ENCODE results near the gene PLAU. TPM values are rescaled to one million over a fixed set of nuclear protein-coding genes. Genes with fewer than 3 reads are reported as not detected.

The PLAU gene
- total RNA-seq, 2 experiments from 2014 or later, result 0.16 TPM; not detected in 1

GRCh38 chr10:73937333-73938043, 26.6 kb downstream of the PLAU start:
- ChIA-PET POLR2A (interaction anchor here (0.6 to 0.9 kb wide), 2 partner anchors 51 to 211 kb away, joined by 4 to 5 read pairs; no protein-coding TSS in a partner anchor), CTCF (interaction anchor here (0.7 to 21.4 kb wide), 6 partner anchors 8 to 89 kb away, joined by 3 to 375 read pairs (median 3); no protein-coding TSS in a partner anchor)
- ATAC-seq, result no peak
- no peak overlapping the region for H3K4me3 Mint-ChIP-seq
- H3K27ac Mint-ChIP-seq, result no peak overlapping the region
- no peaks in the 10 kb centered on the region for H3K27me3 Mint-ChIP-seq
- DNase-seq, result no peak
- H3K36me3 Mint-ChIP-seq (ENCODE audit: low read depth), result no peaks in the 10 kb centered on the region
- H3K4me1 Mint-ChIP-seq, result peaks cover 10% of the 10 kb centered on the region
- no peaks in the 10 kb centered on the region for H3K9me3 Mint-ChIP-seq (ENCODE audit: low read depth)
- intact Hi-C loops (cut with DNase I, micrococcal nuclease), result no loop called here

DNA sequence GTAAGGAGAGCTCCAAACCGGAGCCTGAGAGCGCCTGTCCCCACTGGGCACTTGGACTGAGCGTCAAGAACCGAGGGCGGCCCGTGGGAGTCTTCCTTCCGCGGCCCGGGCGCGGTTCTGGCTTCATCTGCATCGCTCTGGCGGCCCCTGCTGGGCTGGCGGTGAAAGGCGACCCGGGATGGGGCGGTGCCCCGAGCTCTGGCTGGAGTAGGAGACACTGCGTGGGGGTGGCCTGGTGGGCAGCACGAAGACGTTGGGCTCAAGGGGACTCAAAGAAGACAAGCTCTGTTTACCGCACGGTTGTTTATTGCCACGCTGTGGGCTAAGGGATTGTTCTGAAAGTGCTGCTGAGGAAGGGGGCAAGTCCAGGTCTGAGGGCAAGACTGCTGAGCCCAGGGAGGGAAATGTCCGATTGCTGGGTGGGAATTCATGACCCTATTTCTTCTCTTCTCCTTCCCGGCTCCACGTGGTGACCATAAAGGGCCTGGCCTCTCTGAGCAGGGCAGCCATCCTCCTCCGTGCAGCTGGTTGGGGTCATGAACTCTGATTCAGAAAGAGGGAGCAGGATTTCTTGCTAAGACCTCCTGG, 29.8 kb downstream of the PLAU start:
- intact Hi-C loops (cut with DNase I, micrococcal nuclease), result loop anchor here (1.0 to 2.0 kb wide), 5 partner anchors 32 to 92 kb away; no protein-coding TSS in a partner anchor
- ATAC-seq (peak; percentile 100), DNase-seq (peak; percentile 91)
- no peaks in the 10 kb centered on the region for H3K9me3 Mint-ChIP-seq (ENCODE audit: low read depth)
- no peaks in the 10 kb centered on the region for H3K36me3 Mint-ChIP-seq (ENCODE audit: low read depth)
- peaks cover 4% of the 10 kb centered on the region for H3K4me1 Mint-ChIP-seq
- no peaks in the 10 kb centered on the region for H3K27me3 Mint-ChIP-seq
- H3K27ac Mint-ChIP-seq, result no peak overlapping the region
- no peak overlapping the region for H3K4me3 Mint-ChIP-seq
- ChIA-PET CTCF (interaction anchor here (0.6 to 21.4 kb wide), 50 partner anchors 9 to 183 kb away, joined by 3 to 375 read pairs (median 5); partner anchors contain the start of genes CAMK2G and PLAU), POLR2A (interaction anchor here (1.0 to 2.0 kb wide), 2 partner anchors 55 to 61 kb away, joined by 4 to 5 read pairs; no protein-coding TSS in a partner anchor)

DNA sequence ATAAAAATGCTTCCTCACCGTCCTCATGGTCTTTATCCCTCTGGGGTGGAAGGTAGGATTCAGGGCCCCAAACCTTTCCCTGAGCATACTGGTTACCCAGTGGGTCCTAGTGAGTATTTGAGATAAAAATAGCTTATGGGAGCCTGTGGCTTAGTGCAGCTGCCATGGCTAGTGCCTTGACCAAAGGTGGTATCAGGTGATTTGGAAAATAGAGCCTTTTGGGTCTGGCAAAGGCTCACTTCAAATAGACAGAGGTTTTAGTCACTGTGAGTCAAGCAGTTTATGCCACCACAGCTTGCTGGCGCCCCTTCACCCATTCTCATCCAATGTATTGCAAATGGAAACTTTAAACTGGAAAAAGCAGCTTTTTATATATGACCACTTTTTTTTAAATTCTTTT, 30.4 kb downstream of the PLAU start:
- Mint-ChIP-seq H3K27me3 (no peaks in the 10 kb centered on the region), H3K4me1 (peaks cover 4% of the 10 kb centered on the region), H3K4me3 (no peak overlapping the region), H3K36me3 (ENCODE audit: low read depth) (no peaks in the 10 kb centered on the region), H3K27ac (no peak overlapping the region), H3K9me3 (ENCODE audit: low read depth) (no peaks in the 10 kb centered on the region)
- ChIA-PET POLR2A (interaction anchor here (1.0 to 2.0 kb wide), 2 partner anchors 55 to 61 kb away, joined by 4 to 5 read pairs; no protein-coding TSS in a partner anchor), CTCF (interaction anchor here (0.6 to 21.4 kb wide), 46 partner anchors 9 to 183 kb away, joined by 3 to 375 read pairs (median 5); partner anchors contain the start of genes CAMK2G and PLAU)
- DNase-seq, result no peak
- intact Hi-C loops (cut with DNase I, micrococcal nuclease), result loop anchor here (1.0 to 2.0 kb wide), 3 partner anchors 55 to 92 kb away; no protein-coding TSS in a partner anchor
- ATAC-seq, result no peak

DNA sequence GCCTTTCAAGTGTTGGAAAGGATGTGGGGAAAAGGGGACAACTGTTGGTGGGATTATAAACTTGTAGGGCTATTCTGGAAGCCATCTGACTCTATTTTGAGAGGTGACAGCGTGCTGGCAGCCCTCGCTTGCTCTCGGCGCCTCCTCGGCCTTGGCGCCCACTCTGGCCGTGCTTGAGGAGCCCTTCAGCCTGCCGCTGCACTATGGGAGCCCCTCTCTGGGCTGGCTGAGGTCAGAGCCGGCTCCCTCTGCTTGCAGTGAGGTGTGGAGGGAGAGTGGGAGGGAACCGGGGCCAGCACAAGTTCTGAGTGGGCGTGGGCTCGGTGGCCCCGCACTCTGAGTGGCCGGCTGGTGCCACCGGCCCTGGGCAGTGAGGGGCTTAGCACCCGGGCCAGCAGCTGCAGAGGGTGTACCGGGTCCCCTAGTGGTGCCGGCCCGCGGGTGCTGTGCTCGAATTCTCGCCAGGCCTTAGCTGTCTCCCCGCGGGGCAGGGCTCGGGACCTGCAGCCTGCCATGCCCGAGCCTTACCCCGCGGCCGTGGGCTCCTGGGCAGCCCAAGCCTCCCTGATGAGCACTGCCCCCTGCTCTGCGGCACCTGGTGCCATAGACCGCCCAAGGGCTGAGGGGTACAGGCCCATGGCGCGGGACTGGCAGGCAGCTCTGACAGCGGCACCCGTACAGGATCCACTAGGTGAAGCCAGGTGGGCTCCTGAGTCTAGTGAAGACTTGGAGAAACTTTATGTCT, 33.6 kb downstream of the PLAU start:
- intact Hi-C loops (cut with DNase I, micrococcal nuclease), result no loop called here
- Mint-ChIP-seq H3K36me3 (ENCODE audit: low read depth) (no peaks in the 10 kb centered on the region), H3K4me1 (peaks cover 4% of the 10 kb centered on the region), H3K27me3 (no peaks in the 10 kb centered on the region), H3K27ac (no peak overlapping the region), H3K4me3 (no peak overlapping the region), H3K9me3 (ENCODE audit: low read depth) (no peaks in the 10 kb centered on the region)
- ATAC-seq (no peak), DNase-seq (no peak)
- ChIA-PET CTCF (interaction anchor here (1.0 to 21.4 kb wide), 6 partner anchors 9 to 137 kb away, joined by 3 to 375 read pairs (median 4); no protein-coding TSS in a partner anchor), POLR2A (interaction anchor here (0.6 kb wide), 1 partner anchor 1264 kb away, joined by 4 read pairs; no protein-coding TSS in a partner anchor)

DNA sequence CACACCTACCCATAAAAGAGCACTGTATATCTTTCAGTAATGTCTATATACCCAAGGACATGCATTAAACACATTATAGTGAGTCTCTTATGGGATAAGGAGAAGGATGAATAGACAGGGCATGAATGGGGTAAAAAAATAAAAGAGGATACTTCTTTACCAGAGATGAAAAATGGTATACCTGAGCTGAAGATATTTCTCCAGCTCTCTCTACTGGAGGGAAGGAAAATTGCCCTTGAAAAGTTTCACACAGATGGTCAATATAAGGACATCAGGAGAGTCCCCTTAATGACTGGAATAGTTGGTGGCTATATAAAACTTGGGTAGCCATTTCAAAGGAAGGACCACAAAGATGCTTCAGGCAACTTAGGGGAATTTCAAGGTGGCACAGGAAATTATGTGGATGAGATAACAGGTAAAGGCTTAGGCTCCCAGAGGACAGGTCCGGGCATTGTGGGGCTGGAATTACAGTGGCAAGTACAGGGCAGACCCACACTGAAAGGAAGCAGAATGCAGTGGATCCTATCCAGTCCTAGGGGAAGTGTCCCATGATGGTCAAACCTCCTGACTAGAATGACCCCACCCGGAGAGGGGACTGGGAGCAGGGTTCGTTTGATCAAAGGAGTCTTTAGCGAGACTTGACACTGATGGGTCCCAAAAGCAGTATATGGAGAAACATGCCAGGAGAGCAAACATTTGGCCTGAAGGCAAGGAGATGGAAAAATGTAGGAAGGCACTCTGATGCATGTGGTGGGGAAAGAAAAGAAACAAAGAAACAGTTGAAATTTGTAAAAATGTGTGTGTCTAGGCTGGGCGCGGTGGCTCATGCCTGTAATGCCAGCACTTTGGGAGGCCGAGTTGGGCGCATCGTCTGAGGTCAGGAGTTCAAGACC, 35.6 kb downstream of the PLAU start:
- ATAC-seq (no peak), DNase-seq (no peak)
- H3K4me3 Mint-ChIP-seq, result no peak overlapping the region
- H3K36me3 Mint-ChIP-seq (ENCODE audit: low read depth), result no peaks in the 10 kb centered on the region
- ChIA-PET POLR2A (no interaction called here), CTCF (interaction anchor here (0.6 to 21.4 kb wide), 7 partner anchors 10 to 135 kb away, joined by 3 to 375 read pairs (median 3); no protein-coding TSS in a partner anchor)
- H3K27me3 Mint-ChIP-seq, result no peaks in the 10 kb centered on the region
- no peaks in the 10 kb centered on the region for H3K9me3 Mint-ChIP-seq (ENCODE audit: low read depth)
- no peaks in the 10 kb centered on the region for H3K4me1 Mint-ChIP-seq
- no peak overlapping the region for H3K27ac Mint-ChIP-seq
- intact Hi-C loops (cut with DNase I, micrococcal nuclease), result no loop called here

DNA sequence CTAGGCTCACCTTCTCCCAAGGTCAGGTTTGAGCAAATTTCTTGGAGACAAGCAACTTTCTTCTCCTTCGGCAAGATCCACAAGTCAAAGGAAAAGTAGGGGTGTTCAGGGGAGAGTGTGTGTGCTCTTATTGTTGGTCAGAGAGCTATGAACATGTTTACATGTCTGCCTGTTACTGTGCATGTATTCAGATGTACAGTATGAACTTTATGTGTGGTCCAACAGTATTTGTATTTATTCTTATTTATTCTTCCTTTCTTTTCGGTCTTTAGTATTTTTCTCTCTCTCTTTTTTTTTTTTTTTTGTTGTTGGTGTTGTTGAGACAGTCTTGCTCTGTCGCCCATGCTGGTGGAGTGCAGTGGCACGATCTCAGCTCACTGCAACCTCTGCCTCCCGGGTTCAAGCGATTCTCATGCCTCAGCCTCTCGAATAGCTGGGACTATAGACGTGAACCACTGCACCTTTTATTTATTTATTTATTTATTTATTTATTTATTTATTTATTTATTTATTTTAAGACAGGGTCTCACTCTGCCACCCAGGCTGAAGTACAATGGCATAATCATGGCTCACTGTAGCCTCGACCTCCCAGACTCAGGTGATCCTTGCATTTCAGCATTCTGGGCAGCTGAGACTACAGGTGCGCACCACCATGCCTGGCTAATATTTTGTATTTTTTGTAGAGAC, 38.2 kb downstream of the PLAU start:
- intact Hi-C loops (cut with DNase I, micrococcal nuclease), result no loop called here
- POLR2A ChIA-PET, result no interaction called here
- no peak for ATAC-seq
- H3K27me3 Mint-ChIP-seq, result no peaks in the 10 kb centered on the region
- no peak overlapping the region for H3K4me3 Mint-ChIP-seq
- peaks cover 7% of the 10 kb centered on the region for H3K4me1 Mint-ChIP-seq
- no peak for DNase-seq
- H3K9me3 Mint-ChIP-seq (ENCODE audit: low read depth), result no peaks in the 10 kb centered on the region
- no peaks in the 10 kb centered on the region for H3K36me3 Mint-ChIP-seq (ENCODE audit: low read depth)
- CTCF ChIA-PET, result no interaction called here
- no peak overlapping the region for H3K27ac Mint-ChIP-seq

GRCh38 chr10:73950155-73950948, 39.4 kb downstream of the PLAU start:
- Mint-ChIP-seq H3K27me3 (no peaks in the 10 kb centered on the region), H3K36me3 (ENCODE audit: low read depth) (no peaks in the 10 kb centered on the region), H3K4me3 (no peak overlapping the region), H3K27ac (no peak overlapping the region), H3K9me3 (ENCODE audit: low read depth) (no peaks in the 10 kb centered on the region), H3K4me1 (peaks cover 13% of the 10 kb centered on the region)
- intact Hi-C loops (cut with DNase I, micrococcal nuclease), result no loop called here
- DNase-seq (no peak), ATAC-seq (no peak)
- ChIA-PET CTCF (no interaction called here), POLR2A (no interaction called here)

DNA sequence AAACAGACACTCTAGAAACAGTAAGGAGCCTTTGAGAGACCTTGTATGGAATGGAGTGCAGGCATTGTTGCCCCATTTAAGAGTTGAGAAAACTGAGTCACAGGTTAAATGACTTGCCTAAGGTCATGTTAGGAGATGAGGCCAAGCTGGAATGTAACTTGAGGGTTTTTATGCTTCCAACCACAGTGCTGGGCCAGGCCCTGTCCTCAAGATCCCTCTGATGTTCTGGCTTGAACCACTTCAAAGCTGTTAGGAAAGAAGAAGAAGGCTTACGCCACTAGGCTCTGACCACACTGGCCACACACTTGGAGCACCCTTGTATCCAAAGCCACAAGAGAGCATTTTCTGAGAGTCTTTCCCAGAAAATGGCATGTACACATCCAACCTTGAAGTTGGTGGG, 42.7 kb downstream of the PLAU start:
- intact Hi-C loops (cut with DNase I, micrococcal nuclease), result no loop called here
- H3K4me3 Mint-ChIP-seq, result no peak overlapping the region
- H3K27ac Mint-ChIP-seq, result no peak overlapping the region
- DNase-seq (no peak), ATAC-seq (peak; percentile 37)
- POLR2A ChIA-PET, result interaction anchor here (0.6 kb wide), 2 partner anchors 156 to 799 kb away, joined by 4 read pairs; no protein-coding TSS in a partner anchor
- H3K9me3 Mint-ChIP-seq (ENCODE audit: low read depth), result no peaks in the 10 kb centered on the region
- H3K27me3 Mint-ChIP-seq, result no peaks in the 10 kb centered on the region
- CTCF ChIA-PET, result interaction anchor here (0.7 to 3.7 kb wide), 8 partner anchors 8 to 127 kb away, joined by 3 to 15 read pairs (median 4); no protein-coding TSS in a partner anchor
- no peaks in the 10 kb centered on the region for H3K36me3 Mint-ChIP-seq (ENCODE audit: low read depth)
- H3K4me1 Mint-ChIP-seq, result peaks cover 40% of the 10 kb centered on the region

DNA sequence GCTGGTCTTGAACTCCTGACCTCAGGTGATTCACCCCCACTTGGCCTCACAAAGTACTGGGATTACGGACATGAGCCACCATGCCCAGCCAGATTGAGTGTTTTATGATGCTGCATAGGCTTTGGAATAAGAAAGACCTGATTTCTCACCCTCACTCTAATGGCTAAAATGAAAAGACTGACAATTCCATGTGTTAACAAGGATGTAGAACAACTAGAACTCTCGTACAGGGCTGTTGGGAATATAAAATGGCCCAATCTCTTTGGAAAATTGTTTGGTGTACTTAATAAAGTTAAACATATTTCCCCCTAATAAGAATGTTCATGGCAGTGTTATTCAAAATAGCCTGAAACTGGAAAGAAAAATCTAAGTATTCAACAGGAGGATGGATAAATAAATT, 43.8 kb downstream of the PLAU start:
- no peaks in the 10 kb centered on the region for H3K36me3 Mint-ChIP-seq (ENCODE audit: low read depth)
- H3K9me3 Mint-ChIP-seq (ENCODE audit: low read depth), result no peaks in the 10 kb centered on the region
- DNase-seq (no peak), ATAC-seq (no peak)
- no peak overlapping the region for H3K27ac Mint-ChIP-seq
- H3K4me1 Mint-ChIP-seq, result peaks cover 49% of the 10 kb centered on the region
- no peaks in the 10 kb centered on the region for H3K27me3 Mint-ChIP-seq
- CTCF ChIA-PET, result no interaction called here
- no peak overlapping the region for H3K4me3 Mint-ChIP-seq
- intact Hi-C loops (cut with DNase I, micrococcal nuclease), result loop anchor here (5.0 kb wide), 2 partner anchors 43 to 103 kb away; partner anchors contain the start of gene VCL (in 1 of the 2)
- POLR2A ChIA-PET, result no interaction called here

Data from activated CD4-positive, alpha-beta T cell treated with anti-CD3 and anti-CD28 coated beads for 36 hours (primary cell).